ENCODE results near the gene LIPK.
A peak's percentile ranks its signal among the peaks of the same experiment; 100 is the strongest.
"Not testable (repeated sequence)": the region's sequence is repeated elsewhere in the genome, so short reads cannot be mapped to it uniquely, and the experiment has no call there.

Gene LIPK

DNA sequence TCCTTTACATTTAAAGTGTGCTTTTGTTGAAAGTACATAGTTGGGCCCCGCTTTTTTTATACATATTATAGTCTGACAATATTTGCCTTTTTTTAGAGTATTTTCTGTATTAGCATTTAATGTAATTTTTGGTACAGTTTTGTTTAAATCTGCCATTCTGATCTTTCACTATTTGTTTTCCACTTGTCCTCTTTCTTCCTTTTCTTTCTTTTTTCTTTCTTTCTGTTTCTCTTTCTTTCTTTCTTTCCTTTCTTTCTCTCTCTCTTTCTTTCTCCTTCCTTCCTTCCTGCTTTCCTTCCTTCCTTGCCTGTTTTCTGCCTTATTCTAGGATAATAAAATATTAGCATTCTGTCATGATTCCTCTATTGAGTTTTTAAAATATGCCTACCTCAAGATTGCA lies 9.5 kb downstream of the LIPK start:
- no peak for DNase-seq (ENCODE audit: low read depth)

DNA sequence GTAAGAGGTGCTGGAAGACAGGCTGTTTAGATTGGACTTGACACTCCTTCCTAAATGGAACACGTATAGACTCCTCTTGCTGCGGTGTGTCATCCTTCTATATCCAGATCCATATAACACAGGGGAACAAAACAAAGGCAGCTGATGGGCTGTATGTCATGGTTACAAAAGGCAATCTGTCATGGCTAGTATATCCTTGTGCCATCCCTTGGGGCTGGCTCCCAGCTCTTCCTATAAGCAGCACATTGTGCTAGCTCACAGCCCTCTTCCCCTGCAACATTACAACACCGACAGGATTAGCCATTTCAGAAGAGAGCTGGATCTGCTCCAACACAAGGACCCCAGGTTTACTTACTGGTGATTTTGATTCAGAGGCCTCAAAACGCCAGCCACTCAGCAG lies 15.3 kb downstream of the LIPK start:
- no peak for DNase-seq (ENCODE audit: low read depth)

DNA sequence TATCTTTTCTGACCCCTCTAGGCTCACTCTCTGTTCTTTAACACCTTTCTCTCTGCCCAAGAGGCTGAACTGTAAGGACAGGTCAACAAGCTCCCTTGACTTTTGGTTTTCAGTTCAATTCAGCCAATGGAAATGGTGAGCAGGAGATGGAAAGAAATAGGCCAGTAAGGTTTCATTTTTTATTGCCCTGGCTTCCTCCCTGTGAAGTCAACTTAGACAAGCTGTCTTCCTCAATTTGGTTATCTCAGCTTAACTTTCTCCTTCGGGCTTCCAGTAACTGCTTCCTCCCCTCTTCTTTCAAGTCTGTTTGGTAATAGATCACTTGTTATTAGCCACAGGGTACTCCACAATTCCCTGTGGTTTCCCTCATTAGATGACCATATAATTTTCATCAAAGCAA lies 19.7 kb downstream of the LIPK start:
- DNase-seq (ENCODE audit: low read depth) = no peak

DNA sequence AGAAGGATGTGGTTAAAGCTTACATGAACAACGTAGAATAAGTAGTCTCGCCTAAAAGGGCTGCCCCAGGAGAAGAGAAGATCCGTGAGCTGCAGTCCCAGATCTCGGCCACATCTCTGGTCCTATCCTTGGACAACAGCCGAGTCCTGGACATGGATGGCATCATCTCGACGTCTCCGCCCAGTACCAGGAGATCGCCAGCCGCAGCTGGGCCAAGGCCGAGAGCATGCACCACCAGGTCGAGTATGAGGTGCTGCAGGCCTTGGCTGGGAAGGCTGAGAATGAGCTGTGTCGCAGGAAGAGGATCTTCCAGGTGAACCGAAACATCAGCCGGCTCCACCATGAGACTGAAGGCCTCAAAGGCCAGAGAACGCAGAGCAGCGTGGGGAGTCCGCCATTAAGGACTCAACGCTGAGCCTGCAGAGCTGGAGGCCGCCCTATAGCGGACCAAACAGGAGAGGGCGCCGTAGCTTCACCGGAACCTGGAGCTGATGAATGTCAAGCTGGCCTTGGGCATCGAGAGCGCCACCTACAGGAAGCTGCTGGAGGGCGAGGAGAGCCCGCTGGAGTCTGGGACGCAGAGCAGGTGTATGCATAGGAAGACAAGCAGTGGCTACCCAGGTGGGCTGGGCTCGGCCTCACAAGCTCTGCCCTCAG lies 22.2 kb downstream of the LIPK start:
- no peak for DNase-seq (ENCODE audit: low read depth)

DNA sequence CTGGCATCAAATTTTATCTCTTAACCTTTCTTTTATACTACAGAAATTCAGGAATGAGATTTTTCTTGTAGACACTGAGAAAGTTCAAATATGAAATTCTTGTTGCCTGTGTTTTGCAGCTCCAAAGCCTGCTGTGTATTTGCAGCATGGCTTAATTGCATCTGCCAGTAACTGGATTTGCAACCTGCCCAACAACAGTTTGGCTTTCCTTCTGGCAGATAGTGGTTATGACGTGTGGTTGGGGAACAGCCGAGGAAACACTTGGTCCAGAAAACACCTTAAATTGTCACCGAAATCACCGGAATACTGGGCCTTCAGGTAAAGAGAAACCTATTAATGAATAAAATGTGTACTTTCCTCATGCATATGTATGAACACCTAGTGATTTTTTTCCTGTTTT lies 24.8 kb downstream of the LIPK start:
- DNase-seq (ENCODE audit: low read depth) = no peak

DNA sequence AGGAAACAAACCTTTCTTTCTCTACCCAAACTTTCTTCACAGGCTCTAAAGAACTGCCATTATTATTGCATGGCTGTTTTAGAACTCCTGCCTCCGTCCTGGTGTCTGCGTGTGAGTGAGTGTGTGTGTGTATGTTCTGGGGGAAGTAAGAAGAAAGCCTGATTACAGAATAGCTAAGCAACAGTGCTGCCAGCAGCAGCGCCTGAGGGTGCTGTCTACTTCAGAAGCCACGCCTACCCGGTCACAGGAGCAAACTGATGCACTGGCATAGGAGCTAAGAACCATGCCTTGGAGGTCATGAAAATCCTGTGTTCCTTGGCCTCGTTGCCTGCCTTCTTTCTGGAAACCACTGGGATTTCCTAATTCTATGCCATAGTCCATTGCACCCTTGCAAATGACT lies 25.2 kb downstream of the LIPK start:
- peak; percentile 12 for DNase-seq (ENCODE audit: low read depth)

DNA sequence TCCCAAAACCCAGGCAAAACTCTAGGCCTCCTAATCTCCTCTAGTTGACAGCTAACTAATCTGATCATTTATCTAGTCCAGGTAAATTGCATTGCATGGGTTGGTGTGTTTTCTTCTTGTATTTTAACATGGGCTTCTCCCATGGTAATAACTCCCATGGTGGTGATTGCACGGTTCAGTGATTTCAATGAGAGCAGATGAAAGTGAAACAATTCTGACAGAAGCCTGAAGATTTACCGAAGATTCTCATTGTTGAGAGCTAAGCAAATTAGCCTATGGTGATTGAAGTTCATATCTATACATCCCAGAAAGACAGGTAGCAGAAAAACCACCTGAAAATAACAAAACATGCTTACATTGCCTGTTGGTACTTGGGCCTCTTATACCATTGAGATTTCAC lies 27.2 kb downstream of the LIPK start:
- no peak for DNase-seq (ENCODE audit: low read depth)

DNA sequence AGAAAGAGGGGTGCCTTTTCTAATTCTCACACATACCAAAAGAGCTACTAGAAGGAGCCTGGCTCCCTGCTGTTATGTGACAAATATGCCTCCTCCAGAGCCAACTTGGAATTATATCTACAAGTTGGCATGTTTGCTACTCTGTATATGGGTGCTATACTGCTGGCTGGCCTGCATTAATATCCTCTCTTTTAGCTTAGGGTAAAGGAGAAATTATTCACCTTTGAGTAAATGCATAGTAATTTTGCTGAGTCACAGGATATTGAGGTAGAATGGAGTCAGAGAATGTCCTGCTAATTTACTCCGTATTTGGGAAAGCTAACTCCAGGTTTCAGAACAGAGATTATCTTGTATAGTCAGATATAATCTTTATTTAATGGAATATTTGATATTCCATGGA lies 29.6 kb downstream of the LIPK start:
- no peak for DNase-seq (ENCODE audit: low read depth)

DNA sequence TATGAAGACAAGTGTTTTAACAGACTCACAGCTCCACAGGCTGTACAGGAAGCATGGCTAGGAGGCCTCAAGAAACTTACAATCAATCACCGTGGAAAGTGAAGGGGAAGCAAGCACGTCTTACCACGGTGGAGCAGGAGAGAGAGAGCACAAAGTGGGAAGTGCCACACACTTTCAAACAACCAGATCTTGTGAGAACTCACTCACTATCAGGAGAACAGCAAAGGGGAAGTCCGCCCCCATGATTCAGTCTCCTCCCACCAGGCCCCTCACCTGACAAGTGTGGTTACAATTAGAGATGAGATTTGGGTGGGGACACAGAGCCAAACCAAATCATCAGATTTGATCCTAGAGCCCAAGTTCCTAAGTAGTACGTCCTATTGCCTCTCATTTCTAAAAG lies 35.9 kb downstream of the LIPK start:
- DNase-seq (ENCODE audit: low read depth) = not testable (repeated sequence)

DNA sequence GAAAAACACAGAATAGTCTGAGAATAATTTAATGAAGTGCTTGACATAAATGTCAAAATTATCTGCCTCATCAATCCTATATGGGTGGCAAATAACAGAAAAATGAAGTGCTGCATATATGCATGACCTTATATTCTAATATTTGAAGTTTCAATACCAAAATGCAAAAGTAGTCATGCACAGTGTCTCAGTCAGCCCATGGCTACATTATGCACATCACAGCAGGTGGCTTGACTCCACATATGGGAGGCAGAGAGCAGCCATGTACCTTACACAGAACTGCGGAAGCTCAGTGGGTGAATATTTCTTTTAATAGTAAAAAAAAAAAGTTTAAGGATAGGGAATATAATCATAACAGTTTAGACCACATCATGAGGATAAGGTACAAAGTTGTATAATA lies 36.4 kb downstream of the LIPK start:
- no peak for DNase-seq (ENCODE audit: low read depth)

DNA sequence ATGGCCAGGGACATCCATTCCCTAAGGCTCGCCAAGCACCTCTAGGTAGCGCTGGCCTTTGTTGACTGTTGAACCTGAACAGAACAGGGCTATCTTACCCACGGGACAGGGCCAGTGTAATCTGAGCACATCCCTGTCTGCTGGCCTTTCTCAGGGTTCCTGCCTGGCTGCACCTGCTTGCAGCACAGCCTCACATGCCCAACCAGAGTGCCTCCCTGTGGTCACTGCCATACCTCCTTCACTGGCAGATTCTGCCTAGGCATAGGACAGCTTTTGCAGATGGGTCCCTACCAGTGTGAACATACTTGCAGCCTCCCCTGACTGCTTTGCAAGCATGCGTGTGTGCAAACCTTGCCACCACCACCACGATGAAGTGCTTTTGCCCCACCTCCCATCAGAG lies 38.0 kb downstream of the LIPK start:
- no peak for DNase-seq (ENCODE audit: low read depth)

DNA sequence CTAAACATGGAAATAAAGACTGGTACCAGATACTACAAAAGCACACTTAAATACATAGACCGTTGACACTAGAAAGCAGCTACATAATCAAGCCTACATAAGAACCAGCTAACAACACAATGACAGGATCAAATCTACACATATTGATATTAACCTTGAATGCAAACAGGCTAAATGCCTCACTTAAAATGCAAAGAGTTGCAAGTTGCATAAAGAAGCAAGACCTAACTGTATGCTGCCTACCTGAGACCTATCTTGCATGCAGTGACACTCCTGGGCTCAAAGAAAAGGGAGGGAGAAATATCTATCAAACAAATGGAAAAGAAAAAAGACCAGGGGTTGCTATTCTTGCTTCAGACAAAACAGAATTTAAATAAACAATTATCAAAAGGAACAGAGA lies 39.6 kb downstream of the LIPK start:
- DNase-seq (ENCODE audit: low read depth) = no peak

DNA sequence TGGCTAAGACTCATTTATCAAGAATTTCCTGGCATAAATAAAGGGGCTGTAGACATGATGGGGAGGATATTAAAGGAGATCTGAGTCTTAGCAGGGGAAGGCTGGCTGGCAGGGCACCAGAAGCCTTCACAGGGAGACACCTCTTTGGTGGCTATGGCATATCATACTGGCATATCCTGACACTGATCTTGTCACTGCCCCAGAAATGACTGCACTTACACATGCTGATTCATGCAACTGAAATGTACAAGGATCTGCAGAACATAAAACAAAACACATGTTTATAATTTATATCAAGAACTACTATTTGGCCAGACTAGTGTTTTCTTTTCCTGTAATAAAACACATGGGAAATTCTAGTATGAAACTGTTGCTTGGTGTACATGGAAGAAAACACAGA lies 48.2 kb downstream of the LIPK start:
- DNase-seq (ENCODE audit: low read depth) = peak; percentile 83

DNA sequence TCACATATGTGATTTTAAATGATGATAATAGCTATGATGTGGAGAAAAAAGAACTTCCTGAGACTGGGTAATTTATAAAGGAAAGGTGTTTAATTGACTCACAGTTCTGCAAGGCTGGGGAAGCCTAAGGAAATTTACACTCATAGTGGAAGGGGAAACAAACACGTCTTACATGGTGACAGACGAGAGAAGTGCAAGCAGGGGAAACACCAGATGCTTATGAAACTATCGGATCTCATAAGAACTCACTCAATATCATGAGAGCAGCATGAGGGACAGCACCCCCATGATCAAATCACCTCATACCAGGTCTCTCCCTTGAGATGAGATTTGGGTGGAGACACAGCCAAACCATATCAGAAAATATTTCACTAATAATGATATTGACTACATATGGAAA lies 49.7 kb downstream of the LIPK start:
- no peak for DNase-seq (ENCODE audit: low read depth)

DNA sequence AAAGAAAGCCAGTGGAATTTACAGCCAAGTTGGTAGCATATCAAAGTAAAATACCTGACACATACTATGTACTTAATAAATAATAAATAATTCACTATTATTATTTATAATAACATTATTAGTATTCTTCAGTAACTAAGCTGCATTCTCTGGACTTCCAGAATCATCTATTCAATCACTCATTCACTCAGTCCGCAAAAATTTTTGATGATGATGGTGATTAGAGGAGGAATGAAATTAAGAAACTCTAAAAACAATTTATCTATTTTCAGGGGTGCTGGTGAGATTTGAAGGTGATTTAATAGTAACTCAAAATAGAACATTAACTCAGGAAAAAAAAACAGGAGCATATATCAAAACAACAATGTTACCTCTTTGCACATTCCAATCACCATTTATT lies 50.6 kb downstream of the LIPK start:
- no peak for DNase-seq (ENCODE audit: low read depth)

DNA sequence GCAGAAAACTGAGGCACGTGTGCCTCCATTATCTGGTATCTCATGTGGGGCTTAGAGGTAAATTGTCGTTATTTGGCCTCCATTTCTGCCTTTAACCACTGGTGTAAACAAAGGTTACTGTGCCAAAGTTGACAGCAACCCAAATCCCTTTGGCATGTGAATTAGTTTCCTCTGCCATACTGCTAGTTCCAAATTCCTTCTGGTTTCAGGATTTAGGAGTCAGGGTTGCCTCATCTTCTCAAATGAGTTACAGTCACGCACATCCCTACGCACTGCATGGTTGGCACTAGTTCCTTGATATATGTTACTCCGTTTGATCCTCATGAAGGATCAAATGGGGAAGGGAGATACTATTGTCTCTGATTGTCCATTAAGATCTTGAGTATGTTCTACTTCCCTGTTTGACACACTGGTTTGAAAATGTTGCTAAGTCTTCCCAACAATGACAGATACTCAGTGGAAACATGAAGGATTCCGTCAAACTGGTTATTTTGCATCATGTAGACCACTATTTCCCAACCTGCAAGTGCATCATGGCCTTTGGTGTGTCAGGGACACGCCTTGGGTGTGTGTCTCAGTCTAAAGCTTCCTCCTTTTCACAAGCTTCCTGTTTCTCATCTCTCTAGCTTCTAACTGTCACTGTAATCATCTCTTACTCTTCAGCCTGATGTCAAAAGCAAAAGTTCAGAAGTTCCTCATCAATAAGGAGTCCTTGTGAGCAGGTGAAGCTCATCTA lies 53.5 kb downstream of the LIPK start, which contains the start of gene LIPN:
TSS of gene LIPN (plus strand) at position 655 of the 736 bp plus-strand sequence. CDS start 1,386 bp downstream, outside the sequence.
- peak; percentile 47 for DNase-seq (ENCODE audit: low read depth)

DNA sequence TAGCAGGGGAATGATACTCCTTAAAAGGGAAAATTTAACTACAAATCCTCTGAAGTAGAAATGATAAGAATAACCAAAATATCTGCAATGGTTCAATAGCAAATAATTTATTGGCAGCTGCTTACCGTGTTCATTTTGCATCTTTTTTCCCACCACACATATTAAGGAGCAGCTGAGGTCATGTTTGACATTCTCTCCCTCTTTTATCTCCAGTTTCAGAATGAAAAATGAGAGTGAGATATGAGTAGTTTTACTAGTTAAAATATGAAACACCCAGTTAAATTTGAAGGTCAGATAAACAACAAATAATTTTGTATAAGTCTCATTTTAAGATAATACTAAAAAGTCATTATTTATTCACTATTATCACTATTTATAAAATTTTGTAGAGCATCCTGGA lies 56.9 kb downstream of the LIPK start:
- no peak for DNase-seq (ENCODE audit: low read depth)

DNA sequence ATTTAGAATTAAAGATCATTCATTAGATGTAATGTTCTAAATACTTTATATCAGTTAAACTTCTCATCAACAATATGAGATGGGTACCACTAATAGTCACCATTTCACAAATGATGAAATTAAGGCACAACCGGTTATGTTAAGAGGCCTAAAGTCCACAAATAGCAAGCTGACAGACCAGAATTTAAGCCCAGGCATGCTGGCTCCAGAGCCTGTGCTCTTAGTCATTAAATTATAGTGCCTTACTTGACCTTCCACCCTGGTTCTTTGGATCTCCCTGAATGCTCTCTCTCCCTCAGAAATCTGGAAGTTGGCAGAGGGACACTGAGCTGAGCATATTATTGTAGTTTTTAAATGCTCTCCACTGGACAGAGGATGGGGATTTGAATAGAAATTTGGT lies 57.4 kb downstream of the LIPK start:
- no peak for DNase-seq (ENCODE audit: low read depth)

DNA sequence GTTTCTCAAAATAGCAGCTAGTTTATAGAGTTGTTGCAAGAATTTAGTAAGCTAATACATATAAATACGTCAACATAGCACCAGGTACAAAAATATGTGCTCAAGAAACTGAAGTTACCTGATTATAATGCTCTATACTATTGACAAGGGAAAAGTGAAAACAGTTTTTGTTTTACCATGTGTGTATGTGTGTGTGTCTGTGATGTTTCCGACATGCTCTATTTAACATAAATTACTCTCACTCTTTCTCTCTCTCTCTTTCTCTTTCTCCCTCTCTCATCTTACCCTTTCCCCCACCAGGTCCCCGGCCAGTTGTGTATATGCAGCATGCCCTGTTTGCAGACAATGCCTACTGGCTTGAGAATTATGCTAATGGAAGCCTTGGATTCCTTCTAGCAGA lies 58.1 kb downstream of the LIPK start:
- DNase-seq (ENCODE audit: low read depth) = no peak

DNA sequence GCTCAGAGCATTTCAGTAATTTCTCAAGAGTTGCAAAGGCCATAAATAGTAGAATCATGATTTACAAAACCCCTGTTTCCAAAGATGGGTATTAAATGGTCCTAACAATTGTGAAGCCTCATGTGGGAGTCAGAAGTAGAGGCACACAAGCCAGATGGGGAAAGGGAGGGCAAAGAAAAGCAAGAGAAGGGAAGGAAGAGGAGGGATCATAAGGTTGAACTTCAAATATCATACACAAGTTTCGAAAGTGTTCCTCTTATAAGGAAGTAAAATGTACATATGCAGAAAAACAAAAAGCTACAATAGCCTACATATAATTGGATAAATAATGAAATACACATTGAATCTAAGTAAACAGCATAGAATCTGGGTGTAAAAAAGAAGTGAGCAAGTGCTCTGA lies 59.8 kb downstream of the LIPK start:
- DNase-seq (ENCODE audit: low read depth) = no peak

DNA sequence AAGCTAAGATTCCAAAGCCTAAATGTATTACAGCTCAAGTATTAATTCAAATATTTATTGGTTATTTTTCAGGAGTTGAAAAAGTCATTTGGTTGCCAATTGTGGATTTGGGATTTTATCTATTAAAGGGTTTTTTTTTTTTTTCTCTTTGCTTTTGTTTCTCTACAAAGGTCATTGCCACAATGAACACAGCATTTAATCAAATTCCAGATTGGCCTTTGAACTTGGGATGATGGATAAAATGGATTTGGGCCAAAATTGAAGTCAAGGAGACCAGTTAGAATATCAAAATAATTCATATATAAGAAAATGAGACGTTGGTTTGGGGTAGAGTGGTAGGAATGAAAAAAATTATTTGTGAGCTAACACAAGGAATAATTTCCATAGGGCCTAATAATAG lies 63.3 kb downstream of the LIPK start:
- DNase-seq (ENCODE audit: low read depth) = no peak

DNA sequence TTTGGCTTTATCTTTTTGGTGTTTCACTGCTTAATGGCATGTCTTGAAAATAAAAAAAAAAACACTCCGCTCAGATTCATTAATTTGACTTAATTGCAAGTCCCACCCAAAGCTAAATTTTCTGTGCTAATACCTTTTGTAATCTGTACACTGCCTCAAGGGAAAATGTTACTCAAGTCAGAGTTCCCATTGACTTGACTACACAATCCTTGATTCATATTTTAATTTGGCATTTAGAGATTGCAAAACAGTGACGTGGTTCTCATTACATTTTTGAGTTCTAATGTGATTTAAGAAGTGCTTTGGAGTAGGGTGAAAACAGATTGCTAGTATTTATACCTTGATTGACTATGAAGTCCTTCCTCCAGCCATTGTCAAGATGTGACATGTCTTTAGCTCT lies 75.2 kb downstream of the LIPK start:
- peak; percentile 61 for DNase-seq (ENCODE audit: low read depth)

DNA sequence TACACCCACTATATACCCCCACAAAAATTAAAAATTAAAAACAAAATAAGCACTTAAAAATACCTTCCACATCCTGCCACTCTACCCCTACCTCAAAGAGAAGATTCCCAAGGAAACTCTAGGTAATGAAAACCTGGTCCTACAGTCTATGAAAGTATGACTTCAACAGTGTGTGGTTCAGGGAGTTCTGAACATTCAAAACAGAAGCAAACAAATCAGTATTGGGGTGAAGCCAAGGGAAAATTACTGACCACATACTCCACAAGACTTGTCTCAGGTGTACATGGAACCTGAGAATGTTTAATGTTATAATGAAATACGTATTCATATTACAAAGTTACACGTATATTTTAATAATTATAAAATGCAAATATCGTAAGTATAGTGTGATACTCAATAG lies 76.2 kb downstream of the LIPK start:
- DNase-seq (ENCODE audit: low read depth) = no peak

DNA sequence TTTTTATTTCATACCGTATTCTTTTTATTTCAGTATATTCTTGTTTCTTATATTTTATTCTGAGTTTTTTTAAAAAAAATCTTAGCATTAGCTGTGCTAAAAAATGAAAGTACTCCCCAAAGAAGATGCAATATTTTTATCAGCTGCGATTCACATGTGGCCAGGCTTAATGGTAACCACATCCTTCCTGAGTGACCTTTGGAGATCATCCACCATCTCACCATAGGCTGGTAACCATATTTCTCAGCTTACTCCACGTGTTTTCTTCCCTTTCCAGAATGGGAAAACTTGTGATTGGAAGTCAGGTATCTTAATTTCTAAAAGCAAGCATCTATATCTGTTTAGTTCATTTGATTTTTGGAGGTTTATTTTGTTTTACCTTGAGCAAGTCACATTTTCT lies 77.7 kb downstream of the LIPK start:
- no peak for DNase-seq (ENCODE audit: low read depth)
